ENCODE results near the gene DYNLT2. TPM values are rescaled to one million over a fixed set of nuclear protein-coding genes. Genes with fewer than 3 reads are reported as not detected.

The DYNLT2 gene
- total RNA-seq, 1 donor from 2014 or later = 3.2 TPM

- Histone ChIP-seq H3K4me1 (no peaks in the 10 kb centered on the region), H3K27ac (no peak overlapping the region), H3K36me3 (no peaks in the 10 kb centered on the region), H3K27me3 (no peaks in the 10 kb centered on the region), H3K4me3 (no peak overlapping the region), H3K9me3 (no peaks in the 10 kb centered on the region)
- DNase-seq (ENCODE audit: extremely low spot score in 2 of 2) = no peak
- TF ChIP-seq CTCF (IDR thresholded peaks at IDR 0.05) (no peak), POLR2A (IDR thresholded peaks at IDR 0.05) (no peak), POLR2AphosphoS5 (IDR thresholded peaks at IDR 0.05; ENCODE audit: insufficient read depth in 1 of 2, low read depth in 1 of 2) (no peak)
- intact Hi-C loops (cut with DNase I) = no loop called here
These were observed 12.3 kb downstream of the DYNLT2 start for GRCh38 chr6:169738976-169739529.

- TF ChIP-seq POLR2AphosphoS5 (IDR thresholded peaks at IDR 0.05; ENCODE audit: insufficient read depth in 1 of 2, low read depth in 1 of 2) (no peak), POLR2A (IDR thresholded peaks at IDR 0.05) (no peak), CTCF (IDR thresholded peaks at IDR 0.05) (no peak)
- no peak overlapping the region for H3K27ac ChIP-seq
These were observed 13.0 kb downstream of the DYNLT2 start for GRCh38 chr6:169738204-169738975.

GRCh38 chr6:169729961-169730360 is 21.4 kb downstream of the DYNLT2 start:
- TF ChIP-seq POLR2A (IDR thresholded peaks at IDR 0.05) (no peak), CTCF (IDR thresholded peaks at IDR 0.05) (no peak), POLR2AphosphoS5 (IDR thresholded peaks at IDR 0.05; ENCODE audit: insufficient read depth in 1 of 2, low read depth in 1 of 2) (no peak)
- Histone ChIP-seq H3K9me3 (no peaks in the 10 kb centered on the region), H3K27ac (no peak overlapping the region), H3K27me3 (no peaks in the 10 kb centered on the region), H3K4me1 (peaks cover 9% of the 10 kb centered on the region), H3K36me3 (no peaks in the 10 kb centered on the region), H3K4me3 (no peak overlapping the region)
- intact Hi-C loops (cut with DNase I) = no loop called here
- DNase-seq (ENCODE audit: extremely low spot score in 2 of 2) = no peak

More at GRCh38 chr6:169738204-169738975, 13.0 kb downstream of the DYNLT2 start:
- H3K4me1 ChIP-seq = no peaks in the 10 kb centered on the region
- no peak for DNase-seq (ENCODE audit: extremely low spot score in 2 of 2)
- no peak overlapping the region for H3K4me3 ChIP-seq
- intact Hi-C loops (cut with DNase I) = no loop called here
- H3K9me3 ChIP-seq = no peaks in the 10 kb centered on the region
- no peaks in the 10 kb centered on the region for H3K36me3 ChIP-seq
- no peaks in the 10 kb centered on the region for H3K27me3 ChIP-seq

- Histone ChIP-seq H3K4me1 (peaks cover 19% of the 10 kb centered on the region), H3K27me3 (no peaks in the 10 kb centered on the region), H3K36me3 (no peaks in the 10 kb centered on the region), H3K4me3 (no peak overlapping the region), H3K9me3 (no peaks in the 10 kb centered on the region), H3K27ac (no peak overlapping the region)
- TF ChIP-seq CTCF (IDR thresholded peaks at IDR 0.05) (no peak), POLR2AphosphoS5 (IDR thresholded peaks at IDR 0.05; ENCODE audit: insufficient read depth in 1 of 2, low read depth in 1 of 2) (no peak), POLR2A (IDR thresholded peaks at IDR 0.05) (no peak)
- intact Hi-C loops (cut with DNase I) = no loop called here
- DNase-seq (ENCODE audit: extremely low spot score in 2 of 2) = no peak
These were observed 24.4 kb downstream of the DYNLT2 start for GRCh38 chr6:169726963-169727362.

- no peaks in the 10 kb centered on the region for H3K9me3 ChIP-seq
- intact Hi-C loops (cut with DNase I) = no loop called here
- no peak overlapping the region for H3K4me3 ChIP-seq
- H3K4me1 ChIP-seq = peaks cover 29% of the 10 kb centered on the region
- DNase-seq (ENCODE audit: extremely low spot score in 2 of 2) = no peak
- no peaks in the 10 kb centered on the region for H3K36me3 ChIP-seq
- TF ChIP-seq POLR2AphosphoS5 (IDR thresholded peaks at IDR 0.05; ENCODE audit: insufficient read depth in 1 of 2, low read depth in 1 of 2) (no peak), POLR2A (IDR thresholded peaks at IDR 0.05) (no peak), CTCF (IDR thresholded peaks at IDR 0.05) (no peak)
- H3K27ac ChIP-seq = no peak overlapping the region
- no peaks in the 10 kb centered on the region for H3K27me3 ChIP-seq
These were observed 25.3 kb downstream of the DYNLT2 start for GRCh38 chr6:169726049-169726400.
